Measurements from ENCODE around the gene IDS. TPM values are rescaled to one million over a fixed set of nuclear protein-coding genes. Genes with fewer than 3 reads are reported as not detected.
A peak's percentile ranks its signal among the peaks of the same experiment; 100 is the strongest.
"Not testable (repeated sequence)": the region's sequence is repeated elsewhere in the genome, so short reads cannot be mapped to it uniquely, and the experiment has no call there.

IDS gene
- total RNA-seq, 2 experiments from 2014 or later, result 52.6 to 64.3 TPM

GRCh38 chrX:149499766-149500165 is 5.3 kb downstream of the IDS start:
- CTCF ChIA-PET, result no interaction called here
- no peak overlapping the region for H3K4me3 Mint-ChIP-seq
- POLR2A ChIA-PET, result no interaction called here
- no peaks in the 10 kb centered on the region for H3K9me3 Mint-ChIP-seq (ENCODE audit: low read depth)
- peaks cover 30% of the 10 kb centered on the region for H3K36me3 Mint-ChIP-seq (ENCODE audit: low read depth)
- peak overlapping the region; percentile 25 for H3K27ac Mint-ChIP-seq
- no peak for ATAC-seq
- DNase-seq, result no peak
- H3K27me3 Mint-ChIP-seq, result no peaks in the 10 kb centered on the region
- intact Hi-C loops (cut with DNase I, micrococcal nuclease), result loop anchor here in 1 of 2 experiments (10.0 kb wide), 1 partner anchor 865 kb away; the partner anchor contains the start of gene MAMLD1
- peaks cover 31% of the 10 kb centered on the region for H3K4me1 Mint-ChIP-seq

- ChIA-PET CTCF (no interaction called here), POLR2A (no interaction called here)
- intact Hi-C loops (cut with DNase I, micrococcal nuclease), result no loop called here
- ATAC-seq (no peak), DNase-seq (no peak)
- Mint-ChIP-seq H3K27me3 (no peaks in the 10 kb centered on the region), H3K4me1 (peaks cover 27% of the 10 kb centered on the region), H3K9me3 (ENCODE audit: low read depth) (no peaks in the 10 kb centered on the region), H3K36me3 (ENCODE audit: low read depth) (peaks cover 28% of the 10 kb centered on the region), H3K4me3 (no peak overlapping the region), H3K27ac (no peak overlapping the region)
Observed at GRCh38 chrX:149498767-149499166, 6.3 kb downstream of the IDS start.

- DNase-seq (no peak), ATAC-seq (no peak)
- ChIA-PET CTCF (interaction anchor here (0.8 kb wide), 1 partner anchor 10 kb away, joined by 3 read pairs; no protein-coding TSS in a partner anchor), POLR2A (no interaction called here)
- Mint-ChIP-seq H3K27me3 (no peaks in the 10 kb centered on the region), H3K4me1 (peaks cover 24% of the 10 kb centered on the region), H3K36me3 (ENCODE audit: low read depth) (peaks cover 28% of the 10 kb centered on the region), H3K27ac (no peak overlapping the region), H3K9me3 (ENCODE audit: low read depth) (no peaks in the 10 kb centered on the region), H3K4me3 (no peak overlapping the region)
- intact Hi-C loops (cut with DNase I, micrococcal nuclease), result no loop called here
Observed at GRCh38 chrX:149497626-149498025, 7.5 kb downstream of the IDS start.

GRCh38 chrX:149497054-149497453 is 8.1 kb downstream of the IDS start:
- intact Hi-C loops (cut with DNase I, micrococcal nuclease), result no loop called here
- H3K4me1 Mint-ChIP-seq, result peaks cover 22% of the 10 kb centered on the region
- no peak overlapping the region for H3K4me3 Mint-ChIP-seq
- ChIA-PET POLR2A (no interaction called here), CTCF (no interaction called here)
- DNase-seq (no peak), ATAC-seq (no peak)
- no peaks in the 10 kb centered on the region for H3K9me3 Mint-ChIP-seq (ENCODE audit: low read depth)
- no peak overlapping the region for H3K27ac Mint-ChIP-seq
- H3K27me3 Mint-ChIP-seq, result no peaks in the 10 kb centered on the region
- peaks cover 28% of the 10 kb centered on the region for H3K36me3 Mint-ChIP-seq (ENCODE audit: low read depth)

- no peak for ATAC-seq
- intact Hi-C loops (cut with DNase I, micrococcal nuclease), result no loop called here
Observed at GRCh38 chrX:149495573-149496071, 9.5 kb downstream of the IDS start.

GRCh38 chrX:149494844-149495565 is 10.1 kb downstream of the IDS start:
- H3K27ac Mint-ChIP-seq, result no peak overlapping the region
- peaks cover 25% of the 10 kb centered on the region for H3K36me3 Mint-ChIP-seq (ENCODE audit: low read depth)
- no peaks in the 10 kb centered on the region for H3K9me3 Mint-ChIP-seq (ENCODE audit: low read depth)
- intact Hi-C loops (cut with DNase I, micrococcal nuclease), result no loop called here
- H3K4me1 Mint-ChIP-seq, result peaks cover 7% of the 10 kb centered on the region
- no peak for ATAC-seq
- no peaks in the 10 kb centered on the region for H3K27me3 Mint-ChIP-seq
- H3K4me3 Mint-ChIP-seq, result no peak overlapping the region
- ChIA-PET CTCF (no interaction called here), POLR2A (interaction anchor here (0.6 kb wide), 1 partner anchor 1416 kb away, joined by 11 read pairs; no protein-coding TSS in a partner anchor)
- no peak for DNase-seq

More at GRCh38 chrX:149495573-149496071, 9.5 kb downstream of the IDS start:
- H3K4me3 Mint-ChIP-seq, result no peak overlapping the region
- no peak for DNase-seq
- ChIA-PET CTCF (no interaction called here), POLR2A (interaction anchor here (0.5 kb wide), 1 partner anchor 1493 kb away, joined by 3 read pairs; no protein-coding TSS in a partner anchor)
- H3K9me3 Mint-ChIP-seq (ENCODE audit: low read depth), result no peaks in the 10 kb centered on the region
- H3K4me1 Mint-ChIP-seq, result peaks cover 13% of the 10 kb centered on the region
- H3K27ac Mint-ChIP-seq, result no peak overlapping the region
- H3K36me3 Mint-ChIP-seq (ENCODE audit: low read depth), result peaks cover 25% of the 10 kb centered on the region
- H3K27me3 Mint-ChIP-seq, result no peaks in the 10 kb centered on the region

GRCh38 chrX:149493567-149494562 is 11.2 kb downstream of the IDS start:
- ATAC-seq (no peak), DNase-seq (no peak)
- intact Hi-C loops (cut with DNase I, micrococcal nuclease), result no loop called here
- H3K4me3 Mint-ChIP-seq, result no peak overlapping the region
- POLR2A ChIA-PET, result no interaction called here
- no peak overlapping the region for H3K27ac Mint-ChIP-seq
- H3K4me1 Mint-ChIP-seq, result peaks cover 4% of the 10 kb centered on the region
- peaks cover 25% of the 10 kb centered on the region for H3K36me3 Mint-ChIP-seq (ENCODE audit: low read depth)
- CTCF ChIA-PET, result interaction anchor here (1.0 kb wide), 1 partner anchor 9 kb away, joined by 4 read pairs; no protein-coding TSS in a partner anchor
- H3K27me3 Mint-ChIP-seq, result no peaks in the 10 kb centered on the region
- no peaks in the 10 kb centered on the region for H3K9me3 Mint-ChIP-seq (ENCODE audit: low read depth)

- no peaks in the 10 kb centered on the region for H3K27me3 Mint-ChIP-seq
- CTCF ChIA-PET, result no interaction called here
- POLR2A ChIA-PET, result interaction anchor here (0.7 kb wide), 1 partner anchor 139 kb away, joined by 3 read pairs; no protein-coding TSS in a partner anchor
- peaks cover 4% of the 10 kb centered on the region for H3K4me1 Mint-ChIP-seq
- H3K4me3 Mint-ChIP-seq, result no peak overlapping the region
- H3K9me3 Mint-ChIP-seq (ENCODE audit: low read depth), result no peaks in the 10 kb centered on the region
- peaks cover 25% of the 10 kb centered on the region for H3K36me3 Mint-ChIP-seq (ENCODE audit: low read depth)
- intact Hi-C loops (cut with DNase I, micrococcal nuclease), result no loop called here
- no peak overlapping the region for H3K27ac Mint-ChIP-seq
- DNase-seq (no peak), ATAC-seq (no peak)
Observed at GRCh38 chrX:149491812-149492211, 13.3 kb downstream of the IDS start.

- no peak for DNase-seq
- Mint-ChIP-seq H3K4me3 (no peak overlapping the region), H3K9me3 (ENCODE audit: low read depth) (no peaks in the 10 kb centered on the region), H3K27ac (no peak overlapping the region), H3K36me3 (ENCODE audit: low read depth) (peaks cover 32% of the 10 kb centered on the region), H3K4me1 (peaks cover 3% of the 10 kb centered on the region), H3K27me3 (no peaks in the 10 kb centered on the region)
- ChIA-PET CTCF (interaction anchor here (0.8 kb wide), 1 partner anchor 19 kb away, joined by 3 read pairs; no protein-coding TSS in a partner anchor), POLR2A (no interaction called here)
- intact Hi-C loops (cut with DNase I, micrococcal nuclease), result no loop called here
- no peak for ATAC-seq
Observed at GRCh38 chrX:149490100-149490499, 15.0 kb downstream of the IDS start.

GRCh38 chrX:149488411-149489052 is 16.6 kb downstream of the IDS start:
- H3K27ac Mint-ChIP-seq; H3K4me3 Mint-ChIP-seq; H3K4me1 Mint-ChIP-seq; H3K27me3 Mint-ChIP-seq; CTCF ChIA-PET; ATAC-seq; DNase-seq; intact Hi-C loops (cut with DNase I, micrococcal nuclease); H3K9me3 Mint-ChIP-seq (ENCODE audit: low read depth); POLR2A ChIA-PET: not testable (repeated sequence)
- H3K36me3 Mint-ChIP-seq (ENCODE audit: low read depth), result peaks cover 34% of the 10 kb centered on the region

GRCh38 chrX:149488008-149488407 is 17.1 kb downstream of the IDS start:
- DNase-seq; H3K9me3 Mint-ChIP-seq (ENCODE audit: low read depth); H3K27me3 Mint-ChIP-seq; H3K4me3 Mint-ChIP-seq; POLR2A ChIA-PET; H3K4me1 Mint-ChIP-seq; intact Hi-C loops (cut with DNase I, micrococcal nuclease); H3K27ac Mint-ChIP-seq; ATAC-seq; CTCF ChIA-PET: not testable (repeated sequence)
- H3K36me3 Mint-ChIP-seq (ENCODE audit: low read depth), result peaks cover 35% of the 10 kb centered on the region

All from activated CD4-positive, alpha-beta T cell treated with anti-CD3 and anti-CD28 coated beads for 36 hours (primary cell).